ENCODE results near the gene DTNB.

DTNB gene

GRCh38 chr2:25361261-25362048, 311.9 kb downstream of the DTNB start:
- no peak for DNase-seq

GRCh38 chr2:25358836-25359235, 314.5 kb downstream of the DTNB start:
- DNase-seq = no peak

- no peak for DNase-seq
Observed at GRCh38 chr2:25358249-25358815, 315.0 kb downstream of the DTNB start.

GRCh38 chr2:25356088-25356487, 317.3 kb downstream of the DTNB start:
- DNase-seq = no peak

- DNase-seq = no peak
Observed at GRCh38 chr2:25355270-25355669, 318.1 kb downstream of the DTNB start.

- no peak for DNase-seq
Observed at GRCh38 chr2:25354116-25354515, 319.3 kb downstream of the DTNB start.

GRCh38 chr2:25349397-25349796, 324.0 kb downstream of the DTNB start:
- DNase-seq = no peak

- no peak for DNase-seq
Observed at GRCh38 chr2:25347846-25348245, 325.5 kb downstream of the DTNB start.

- DNase-seq = no peak
Observed at GRCh38 chr2:25347205-25347815, 326.1 kb downstream of the DTNB start.

- DNase-seq = no peak
Observed at GRCh38 chr2:25343187-25343825, 330.1 kb downstream of the DTNB start.

- DNase-seq = peak; percentile 48
Observed at GRCh38 chr2:25342372-25343186, 330.8 kb downstream of the DTNB start.

GRCh38 chr2:25341753-25342371, 331.5 kb downstream of the DTNB start, which contains the start of gene DNMT3A:
TSS of gene DNMT3A (minus strand) at chr2:25341925. CDS start at chr2:25313984, 27,941 bp downstream.
- no peak for DNase-seq

- DNase-seq = no peak
Observed at GRCh38 chr2:25341011-25341727, 332.2 kb downstream of the DTNB start.

- DNase-seq = no peak
Observed at GRCh38 chr2:25340181-25340921, 333.0 kb downstream of the DTNB start.

GRCh38 chr2:25339791-25340180, 333.6 kb downstream of the DTNB start:
- peak; percentile 44 for DNase-seq

- no peak for DNase-seq
Observed at GRCh38 chr2:25339211-25339674, 334.1 kb downstream of the DTNB start.

- DNase-seq = no peak
Observed at GRCh38 chr2:25338401-25338800, 335.0 kb downstream of the DTNB start.

- no peak for DNase-seq
Observed at GRCh38 chr2:25337891-25338290, 335.5 kb downstream of the DTNB start.

GRCh38 chr2:25337276-25337675, 336.1 kb downstream of the DTNB start:
- DNase-seq = no peak

- DNase-seq = no peak
Observed at GRCh38 chr2:25336383-25336841, 337.0 kb downstream of the DTNB start.

GRCh38 chr2:25335971-25336370, 337.4 kb downstream of the DTNB start:
- DNase-seq = no peak

All from NCI-H748 treated with DMSO at 0.1 percent for 48 hours (cell line).